Activated CD8-positive, alpha-beta memory T cell treated with anti-CD3 and anti-CD28 coated beads for 48 hours (primary cell): Measurements from ENCODE around the gene CSAD.
A peak's percentile ranks its signal among the peaks of the same experiment; 100 is the strongest.
"Not testable (repeated sequence)": the region's sequence is repeated elsewhere in the genome, so short reads cannot be mapped to it uniquely, and the experiment has no call there.

Experiments used
- DNase-seq, 3 experiments: peaks; one replicate each; pipeline ENCODE4 v3.0.0-alpha.2; 2020; ENCODE audit warnings: low read depth in 2 of 3, low spot score in 2 of 3

CSAD gene

DNA sequence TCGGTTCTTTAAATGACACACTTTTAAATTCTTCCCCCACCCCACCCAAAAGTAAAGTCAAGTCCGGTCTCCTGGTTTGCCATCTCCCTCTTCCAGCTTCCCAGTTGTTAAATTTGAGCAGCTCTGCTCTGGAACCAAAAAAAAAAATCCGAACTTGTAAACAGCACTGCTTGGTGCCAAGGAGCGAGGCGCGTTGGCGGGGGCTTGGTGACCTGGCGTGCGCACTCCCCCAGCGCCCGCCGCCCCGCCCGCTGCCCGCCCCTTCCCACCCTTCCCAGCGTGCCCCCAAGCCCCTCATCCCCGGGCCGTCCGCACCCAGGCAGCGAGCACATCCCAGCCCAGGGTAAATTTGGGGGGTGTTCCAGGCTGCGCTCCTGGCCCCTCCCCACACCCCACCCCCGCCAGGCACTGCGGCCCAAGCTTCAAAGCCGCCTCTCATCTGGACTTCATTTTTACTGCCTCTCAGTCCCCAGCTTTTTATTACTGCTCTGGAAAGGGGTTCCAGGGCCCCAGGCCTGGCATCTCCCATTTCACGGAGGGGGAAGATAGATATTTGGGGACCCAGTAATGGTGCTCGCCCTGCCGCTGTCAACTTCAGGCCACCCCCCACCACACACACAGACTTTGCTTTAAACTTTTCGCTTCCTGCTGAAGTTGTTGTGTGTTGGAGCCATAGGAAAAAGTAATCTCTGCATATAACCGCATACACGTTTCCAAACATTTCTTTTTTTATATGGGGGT lies 38.0 kb upstream of the CSAD start:
- DNase-seq = no peak

DNA sequence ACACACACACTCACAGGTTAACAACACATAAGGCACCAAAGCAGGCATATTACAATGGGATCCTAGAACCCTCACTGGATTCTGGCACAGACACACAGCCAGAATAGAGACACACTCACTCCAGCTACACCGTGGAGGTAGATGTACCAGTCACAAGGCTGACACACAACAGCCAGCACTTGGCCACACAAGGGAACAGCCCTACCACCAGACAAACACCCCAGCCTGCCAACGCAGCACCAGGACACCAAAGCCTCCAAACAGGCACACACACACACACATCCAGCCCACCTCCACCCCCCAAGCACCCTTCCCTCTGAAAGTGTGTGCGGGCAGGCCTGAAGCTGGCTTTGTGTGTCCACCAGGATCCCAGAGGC lies 37.2 kb upstream of the CSAD start:
- DNase-seq = no peak

GRCh38 chr12:53217051-53217930 lies 36.6 kb upstream of the CSAD start:
- no peak for DNase-seq

GRCh38 chr12:53215497-53215896 lies 34.8 kb upstream of the CSAD start:
- no peak for DNase-seq

GRCh38 chr12:53214687-53215455 lies 34.1 kb upstream of the CSAD start:
- DNase-seq = no peak

DNA sequence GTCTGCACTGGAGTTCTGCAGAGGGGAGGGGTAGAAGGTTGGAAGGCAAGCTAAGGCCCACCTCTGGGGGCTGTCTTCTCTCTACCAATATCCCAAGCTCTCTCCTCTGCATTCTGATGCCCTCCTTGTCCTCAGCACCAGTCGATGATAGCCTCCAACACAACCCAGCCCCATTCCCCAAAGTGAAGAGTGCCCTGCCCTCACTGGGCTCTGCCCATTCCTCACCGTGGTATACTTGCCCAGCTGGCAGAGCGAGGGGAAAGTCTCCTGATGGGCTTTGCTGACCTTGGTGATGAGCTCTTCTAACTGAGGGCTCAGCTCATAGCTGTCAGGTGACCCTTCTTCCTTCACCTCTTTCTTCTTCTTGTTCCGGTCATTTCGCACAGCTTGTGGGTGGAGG lies 33.5 kb upstream of the CSAD start:
- DNase-seq = no peak

- DNase-seq = peak; percentile 57 to 85 (median 75)
Observed at GRCh38 chr12:53213348-53213747, 32.6 kb upstream of the CSAD start.

GRCh38 chr12:53212931-53213330 lies 32.2 kb upstream of the CSAD start:
- no peak for DNase-seq

GRCh38 chr12:53211476-53212381 lies 31.0 kb upstream of the CSAD start:
- DNase-seq = no peak

DNA sequence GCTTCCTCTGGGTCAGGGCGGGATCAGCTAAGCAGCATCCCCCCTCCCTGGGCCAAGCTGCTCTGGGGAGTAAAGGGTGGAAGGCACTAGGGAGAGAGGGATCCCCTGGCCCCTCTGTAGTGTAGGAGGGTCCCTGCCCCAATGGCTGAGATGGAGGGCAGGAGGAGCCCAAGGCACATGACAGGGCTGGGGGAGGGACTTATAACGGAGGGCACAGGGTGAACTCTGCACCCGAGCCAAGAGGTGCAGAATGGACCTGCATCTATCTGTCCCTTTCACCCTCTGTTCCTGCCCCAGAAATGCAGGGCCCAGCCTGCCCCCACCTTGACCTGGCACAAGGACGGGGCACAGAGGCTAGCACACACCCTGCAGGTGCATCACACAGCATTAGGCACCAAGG lies 30.1 kb upstream of the CSAD start:
- DNase-seq = no peak

DNA sequence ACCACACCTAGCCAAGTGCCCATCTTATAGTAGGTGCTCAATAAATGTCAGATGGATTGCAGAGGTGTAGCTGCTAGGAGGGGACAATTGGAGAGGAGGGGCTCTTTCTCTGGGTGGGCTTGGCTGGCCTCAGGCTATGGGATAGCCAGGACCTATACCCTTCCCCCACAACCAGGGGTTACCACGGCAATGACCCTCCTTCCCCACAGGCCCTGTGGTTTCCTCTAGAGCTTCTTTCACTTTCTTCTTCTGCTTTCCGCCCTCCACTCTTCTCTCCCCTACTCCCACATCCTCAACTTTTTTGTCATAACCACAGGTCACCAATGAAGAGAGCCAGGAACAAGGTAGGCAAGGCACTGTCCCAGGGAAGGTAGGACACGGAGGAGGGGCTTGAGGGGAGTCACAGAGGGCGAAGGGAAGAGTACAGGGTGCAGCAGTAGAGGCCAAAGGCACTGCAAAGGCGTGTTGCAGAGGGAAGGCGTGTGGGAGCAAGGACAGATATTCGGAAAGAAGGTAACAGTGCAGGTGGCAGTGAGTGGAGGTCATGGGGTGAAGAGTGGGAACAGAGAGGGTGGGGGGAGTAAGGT lies 28.2 kb upstream of the CSAD start:
- DNase-seq = no peak

GRCh38 chr12:53208435-53208834 lies 27.7 kb upstream of the CSAD start:
- no peak for DNase-seq

DNA sequence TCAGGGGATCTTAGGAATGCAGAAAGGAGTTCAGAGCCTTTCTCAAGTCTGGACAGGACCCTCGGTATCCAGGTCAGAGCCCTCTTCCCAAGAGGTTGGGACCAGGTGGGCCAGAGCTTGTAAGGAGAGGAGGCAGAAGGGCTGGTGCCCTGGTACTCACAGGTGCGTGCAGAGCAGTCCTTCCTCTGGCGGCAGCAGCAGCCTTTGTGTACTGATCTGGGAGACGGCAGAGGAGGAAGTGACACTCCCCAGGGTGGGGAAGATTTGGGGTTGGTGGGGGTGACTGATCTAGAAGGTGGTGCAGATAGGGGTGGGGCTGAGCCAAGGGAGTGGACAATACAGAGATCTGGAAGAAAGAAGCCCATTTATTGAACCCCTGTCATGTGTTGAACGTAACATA lies 26.3 kb upstream of the CSAD start, which contains the start of gene ITGB7:
Gene ITGB7, minus strand, starts transcription at position 210 of the 400 bp plus-strand sequence. CDS start 6,808 bp downstream, outside the sequence.
- DNase-seq = no peak

GRCh38 chr12:53205747-53206419 lies 25.2 kb upstream of the CSAD start:
- DNase-seq = peak in 2 of 3 experiments; percentile 67

GRCh38 chr12:53204351-53204750 lies 23.6 kb upstream of the CSAD start:
- DNase-seq = no peak

- DNase-seq = not testable (repeated sequence)
Observed at GRCh38 chr12:53202316-53202715, 21.6 kb upstream of the CSAD start.

DNA sequence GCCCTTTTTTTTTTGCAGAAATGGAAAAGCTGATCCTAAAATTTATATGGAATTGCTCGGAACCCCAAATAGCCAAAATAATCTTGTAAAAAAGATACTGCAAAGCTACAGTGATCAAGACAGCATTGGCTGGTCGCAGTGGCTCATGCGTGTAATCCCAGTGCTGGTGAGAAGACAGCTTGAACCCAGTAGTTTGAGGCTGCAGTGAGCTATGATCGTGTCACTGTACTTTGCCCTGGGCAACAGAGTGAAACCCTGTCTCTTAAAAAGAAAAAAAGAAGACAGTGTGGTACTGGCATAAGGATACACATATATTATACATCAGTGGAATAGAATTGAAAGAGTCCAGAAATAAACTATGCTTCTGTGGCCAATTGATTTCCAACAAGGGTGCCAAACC lies 20.9 kb upstream of the CSAD start:
- DNase-seq = no peak

DNA sequence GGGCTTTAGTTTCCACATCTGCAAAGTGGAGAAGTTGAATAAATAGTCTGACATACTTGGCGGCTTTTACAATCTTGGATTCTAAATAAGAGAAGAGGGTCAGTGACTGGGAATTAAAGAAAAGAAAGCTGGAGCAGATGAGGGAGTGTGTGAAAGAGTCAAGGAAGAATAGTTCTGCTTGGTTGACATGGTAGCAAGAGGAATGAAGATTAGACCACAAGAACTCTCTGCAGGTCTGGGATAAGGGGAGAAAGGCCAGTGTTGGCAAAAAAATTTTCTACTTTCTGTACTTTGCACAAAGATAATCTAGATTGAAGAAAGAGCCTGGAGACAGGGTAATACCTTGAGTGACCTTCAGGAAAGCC lies 20.4 kb upstream of the CSAD start:
- DNase-seq = no peak

DNA sequence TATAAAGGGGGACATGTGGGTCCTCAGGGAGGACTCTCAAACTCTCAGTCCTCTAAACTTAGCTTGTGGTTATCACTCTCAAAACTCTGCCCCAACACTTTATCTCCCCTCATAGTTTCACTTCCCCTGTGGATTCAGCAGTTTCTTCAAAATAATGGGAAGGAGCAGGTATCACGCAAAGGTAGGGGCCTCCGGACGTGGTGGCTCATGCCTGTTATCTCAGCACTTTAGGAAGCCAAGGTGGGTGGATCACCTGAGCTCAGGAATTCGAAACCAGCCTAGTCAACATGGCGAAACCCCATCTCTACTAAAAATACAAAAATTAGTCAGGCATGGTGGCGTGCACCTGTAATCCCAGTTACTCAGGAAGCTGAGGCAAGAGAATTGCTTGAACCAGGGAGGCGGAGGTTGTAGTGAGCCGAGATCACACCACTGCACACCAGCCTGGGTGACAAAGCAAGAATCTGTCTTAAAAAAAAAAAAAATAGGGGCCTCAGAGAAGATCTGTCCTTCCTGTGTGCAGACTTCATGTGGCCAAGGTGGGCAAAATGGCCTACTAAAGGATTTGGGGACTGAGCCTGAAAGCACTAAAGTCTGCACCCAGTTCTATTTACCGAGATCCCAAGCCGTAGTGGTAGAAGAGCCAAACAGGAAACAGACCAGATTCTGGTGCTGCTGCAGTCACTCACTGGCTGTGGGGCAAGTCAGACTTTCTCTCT lies 19.9 kb upstream of the CSAD start:
- no peak for DNase-seq
